ENCODE measurements around the gene BSND.
A peak's percentile ranks its signal among the peaks of the same experiment; 100 is the strongest.

BSND gene

DNA sequence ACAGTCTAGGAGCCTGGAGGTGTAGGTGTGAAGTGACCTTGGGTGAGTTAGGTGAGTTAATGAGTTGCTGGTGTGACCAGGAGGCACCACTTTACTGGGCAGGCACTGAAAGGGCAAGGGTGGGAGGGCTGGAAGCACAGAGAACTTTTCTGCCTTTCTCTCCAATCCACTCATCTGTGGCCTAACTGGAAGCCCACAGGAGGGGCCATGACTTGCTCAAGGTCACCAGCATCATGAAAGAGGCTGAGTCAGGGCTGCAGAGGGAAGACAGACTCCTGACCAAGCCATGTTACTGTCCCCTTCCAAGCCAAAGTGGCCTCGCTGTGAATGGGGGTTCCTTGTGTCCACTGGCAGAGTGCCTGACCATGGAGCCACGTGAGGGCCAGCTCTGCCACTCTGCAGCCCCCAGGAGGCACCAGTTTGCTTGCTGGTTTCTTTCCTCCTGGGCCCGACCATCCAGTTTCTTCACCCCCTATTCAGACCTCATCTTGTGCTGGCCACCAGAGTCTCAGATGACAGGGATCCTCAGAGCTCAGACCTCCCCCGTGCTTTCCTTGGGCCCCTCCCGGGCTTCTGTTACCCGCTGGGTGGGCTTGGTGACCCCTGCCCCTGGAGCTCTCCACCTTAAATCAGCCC is 4.3 kb upstream of the BSND start:
- DNase-seq = no peak

DNA sequence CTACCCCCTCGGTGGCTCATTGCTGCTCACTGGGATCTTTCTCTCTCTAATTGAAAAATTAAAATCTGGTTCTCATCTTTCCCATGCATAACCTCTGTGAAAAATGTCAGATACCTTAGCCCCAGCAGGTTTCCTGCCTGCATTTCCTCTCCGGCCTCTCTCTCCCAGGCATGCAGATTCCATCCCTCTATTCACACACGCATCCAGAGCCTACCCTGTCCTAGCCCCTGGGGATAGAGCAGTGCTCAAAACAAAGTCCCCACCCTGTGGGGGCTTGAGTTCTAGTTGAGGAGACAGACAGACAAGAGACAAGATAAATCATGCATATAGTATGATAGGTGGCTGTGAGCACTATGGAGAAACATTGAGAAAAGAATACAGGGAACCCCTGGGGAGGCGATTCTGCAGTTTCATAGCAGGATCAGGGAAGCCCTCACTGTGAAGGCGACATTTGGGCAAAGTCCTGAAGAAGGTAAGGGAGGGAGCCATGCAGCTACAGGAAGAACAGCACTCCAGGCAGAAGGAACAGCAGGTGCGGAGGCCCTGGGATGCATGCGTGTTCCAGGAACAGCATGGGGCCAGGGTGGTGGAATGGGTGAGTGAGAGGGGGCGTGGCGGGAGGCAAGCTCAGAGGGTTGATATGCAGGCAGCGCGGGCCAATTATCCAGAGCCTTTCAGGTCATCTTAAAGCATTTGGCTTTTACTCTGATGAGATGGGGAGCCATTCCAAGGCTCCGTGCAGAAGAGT is 3.5 kb upstream of the BSND start:
- no peak for DNase-seq

DNA sequence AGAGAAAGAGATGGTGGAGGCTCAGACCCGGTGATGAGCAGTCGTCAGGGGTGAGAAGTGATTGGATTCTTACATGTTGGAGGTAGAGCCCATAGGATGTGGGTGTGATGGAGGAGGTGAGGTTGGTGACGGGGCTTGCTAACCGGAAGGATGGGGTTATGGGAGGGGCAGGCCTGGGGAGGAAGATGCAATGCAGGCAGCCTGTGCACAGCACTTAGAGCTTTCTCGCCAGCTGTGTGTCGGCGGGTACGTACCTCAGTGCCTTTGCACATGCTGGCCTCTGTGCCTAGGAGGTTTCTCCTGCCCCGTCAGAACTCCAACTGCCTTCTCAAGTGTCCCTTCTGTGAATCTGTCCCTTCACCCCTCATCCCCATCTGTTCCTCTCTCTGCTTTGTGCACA is 2.9 kb upstream of the BSND start:
- DNase-seq = peak; percentile 43 to 65

DNA sequence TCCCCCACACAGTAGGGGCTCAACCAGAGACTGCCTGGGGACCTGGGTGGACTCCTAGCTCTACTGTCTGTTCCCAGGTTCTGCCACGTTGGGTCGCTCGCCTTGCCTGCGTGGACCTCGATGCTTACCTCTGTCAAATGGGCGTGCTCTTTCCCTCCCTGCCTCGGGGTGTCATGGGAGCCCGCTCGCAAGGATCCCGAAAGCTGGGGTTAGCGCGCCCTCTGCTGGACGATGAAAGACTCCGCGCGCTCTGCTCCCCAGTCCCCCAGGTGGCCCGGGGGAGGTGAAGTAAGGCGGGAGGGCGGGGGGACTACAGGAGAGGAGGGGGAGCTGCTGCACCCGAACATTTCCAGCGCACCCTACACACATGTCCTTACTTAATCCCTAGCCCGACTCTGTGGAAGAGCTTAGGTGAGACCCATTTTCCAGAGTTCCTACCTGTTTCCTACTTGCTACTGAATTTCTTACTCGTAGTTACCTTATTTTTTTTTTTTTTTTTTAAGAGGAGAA is 2.3 kb upstream of the BSND start:
- peak; percentile 76 to 83 for DNase-seq

DNA sequence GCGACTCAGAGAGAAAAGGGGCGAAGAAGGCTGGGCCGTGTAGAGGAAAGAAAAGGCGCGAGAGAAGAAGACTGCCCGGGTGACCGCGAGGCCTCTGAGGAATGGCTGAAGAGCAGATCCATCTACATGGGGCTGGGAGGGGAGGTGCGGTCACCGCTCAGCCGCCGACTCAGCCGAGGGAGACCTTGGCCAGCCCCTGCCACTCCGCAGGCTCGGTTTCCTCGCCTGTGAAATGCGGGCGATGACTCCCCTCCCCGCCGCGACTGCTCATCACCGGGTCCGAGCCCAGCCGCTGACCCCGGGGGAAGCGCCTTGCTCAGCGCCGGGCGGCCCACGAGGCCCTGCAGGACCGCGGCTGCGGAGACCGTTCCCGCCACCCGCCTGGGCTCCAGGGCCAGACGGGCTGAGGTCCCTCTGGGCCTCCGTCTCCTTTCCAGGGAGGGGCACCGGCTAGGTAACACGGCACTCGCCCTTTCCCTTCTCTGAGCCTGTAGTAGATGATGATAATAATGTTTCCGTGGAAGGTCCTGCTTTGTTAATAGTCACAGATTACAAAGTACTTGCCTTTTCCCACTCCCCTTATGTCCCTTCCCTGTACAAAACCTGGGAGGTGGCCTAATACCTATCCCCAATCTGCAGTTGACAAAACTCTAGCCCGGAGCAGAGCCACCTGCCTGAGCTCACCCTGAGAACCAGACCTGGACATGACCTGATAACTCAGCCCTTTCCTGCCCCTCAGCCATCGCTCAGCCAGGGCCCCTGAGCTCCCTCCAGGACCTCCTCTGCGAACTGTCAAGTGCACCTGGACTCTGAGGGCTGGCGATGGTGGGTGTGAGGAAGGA is 1.6 kb upstream of the BSND start:
- DNase-seq = no peak

DNA sequence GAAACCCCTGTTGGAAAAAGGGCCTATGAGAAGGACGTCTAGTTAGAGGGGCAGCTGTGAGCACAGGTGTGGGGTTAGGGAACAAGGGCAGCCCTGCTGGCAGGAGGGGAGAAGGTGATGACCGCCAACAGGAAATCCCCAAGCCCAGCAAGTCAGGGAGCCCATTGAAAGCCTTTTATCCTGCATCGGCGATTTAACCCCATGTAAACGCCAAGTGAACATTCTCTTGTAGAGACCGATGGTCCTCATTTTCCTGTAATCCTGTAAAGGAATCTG is 1.1 kb upstream of the BSND start:
- DNase-seq = no peak

DNA sequence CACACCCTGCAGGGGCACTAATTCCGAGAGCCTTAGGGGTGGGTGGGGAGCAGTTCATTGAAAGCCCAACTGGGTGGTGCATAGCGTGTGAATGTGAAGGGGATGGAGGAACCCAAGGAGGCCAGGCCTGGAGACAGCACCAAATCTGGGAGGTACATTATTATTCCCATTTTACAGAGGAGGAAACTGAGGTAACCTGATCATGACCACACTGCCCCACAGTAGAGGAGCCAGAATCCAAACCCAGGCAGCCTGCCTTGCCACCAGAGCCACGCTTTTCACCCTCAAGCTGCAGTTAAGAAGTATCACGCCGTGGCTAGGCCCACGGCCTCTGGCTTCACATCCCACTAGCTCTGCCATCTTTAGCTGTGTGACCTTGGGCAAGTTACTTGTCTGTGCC is 633 bp upstream of the BSND start:
- no peak for DNase-seq

DNA sequence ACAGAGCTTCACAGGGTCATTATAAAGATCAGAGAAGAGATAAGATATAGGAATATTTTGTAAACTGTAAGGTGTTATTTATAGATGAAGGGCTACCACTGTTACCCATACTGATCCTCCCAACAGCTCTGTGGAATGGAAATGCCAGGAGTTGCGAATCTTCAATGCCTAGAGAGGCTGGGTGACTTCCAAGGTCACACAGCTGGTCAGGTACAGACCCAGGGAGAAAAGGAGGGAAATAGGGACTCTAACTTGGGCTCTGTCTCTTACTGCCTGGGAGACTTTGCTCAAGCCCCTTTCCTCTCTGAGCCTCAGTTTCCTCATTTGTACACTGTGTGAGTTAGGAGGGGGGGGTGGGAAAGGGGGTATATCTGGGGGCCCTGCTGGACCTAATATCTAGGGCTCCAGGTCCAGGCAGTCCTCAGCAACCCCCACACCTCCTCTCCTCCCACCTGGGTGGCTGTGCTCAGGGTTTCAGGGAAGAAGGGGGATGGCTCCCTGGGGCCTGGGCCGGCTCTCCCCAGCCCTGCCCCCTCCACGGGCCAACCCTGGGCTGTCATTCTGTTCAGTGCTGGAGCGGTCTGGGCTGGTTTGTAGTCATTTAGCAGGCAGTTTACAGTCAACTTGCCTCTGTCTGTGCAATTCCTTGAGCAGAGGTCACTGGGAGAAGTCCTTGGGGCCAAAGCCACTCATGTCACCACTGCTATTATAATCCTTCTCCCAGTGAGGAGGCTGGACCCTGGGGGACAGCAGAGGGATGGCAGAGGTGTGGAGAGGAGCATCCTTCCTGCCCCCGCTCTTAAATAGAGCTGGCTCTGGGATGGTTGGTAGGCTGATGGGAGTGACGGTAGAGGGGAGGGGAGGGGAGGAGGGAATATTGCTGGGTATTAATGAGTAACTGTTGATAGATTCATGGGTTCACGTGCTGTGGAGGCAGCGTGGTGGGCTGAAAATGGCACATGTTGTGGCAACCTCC is 1.7 kb downstream of the BSND start:
- DNase-seq = no peak

DNA sequence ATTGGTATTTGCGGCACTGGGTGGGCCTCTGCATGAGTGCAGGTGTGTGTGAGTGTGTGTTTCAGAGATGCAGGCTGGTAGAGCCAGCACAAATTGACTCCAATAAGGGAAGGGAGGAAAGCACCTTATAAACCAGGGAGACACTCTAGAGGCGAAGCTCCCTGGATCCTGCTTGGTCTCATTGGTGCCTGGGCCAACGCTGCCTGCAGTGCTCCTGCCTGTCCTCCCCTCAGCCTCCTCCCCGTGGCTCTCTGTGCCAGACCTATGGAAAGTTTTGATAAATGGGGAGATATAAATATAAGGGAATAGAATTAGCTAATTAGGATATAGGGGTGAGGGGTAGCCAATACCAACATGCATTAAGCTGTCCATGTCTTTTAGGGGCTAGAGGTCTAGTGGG is 2.6 kb downstream of the BSND start:
- DNase-seq = no peak

DNA sequence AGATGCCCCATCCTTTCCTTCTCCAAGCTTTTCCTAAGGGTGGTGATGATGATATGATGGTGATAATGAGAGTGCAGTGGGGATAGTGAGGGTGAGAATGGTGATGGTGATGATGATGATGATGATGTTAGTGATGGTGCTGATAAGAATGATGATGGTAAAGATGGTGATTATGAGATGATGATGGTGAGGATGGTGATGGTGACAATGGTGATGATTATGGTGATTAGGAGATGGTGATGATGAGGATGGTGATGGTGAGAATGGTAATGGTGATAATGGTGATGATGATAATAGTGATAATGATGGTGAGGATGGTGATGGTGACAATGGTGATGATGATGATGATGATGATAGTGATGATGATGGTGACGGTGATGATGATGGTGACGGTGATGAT is 4.0 kb downstream of the BSND start:
- DNase-seq = no peak

DNA sequence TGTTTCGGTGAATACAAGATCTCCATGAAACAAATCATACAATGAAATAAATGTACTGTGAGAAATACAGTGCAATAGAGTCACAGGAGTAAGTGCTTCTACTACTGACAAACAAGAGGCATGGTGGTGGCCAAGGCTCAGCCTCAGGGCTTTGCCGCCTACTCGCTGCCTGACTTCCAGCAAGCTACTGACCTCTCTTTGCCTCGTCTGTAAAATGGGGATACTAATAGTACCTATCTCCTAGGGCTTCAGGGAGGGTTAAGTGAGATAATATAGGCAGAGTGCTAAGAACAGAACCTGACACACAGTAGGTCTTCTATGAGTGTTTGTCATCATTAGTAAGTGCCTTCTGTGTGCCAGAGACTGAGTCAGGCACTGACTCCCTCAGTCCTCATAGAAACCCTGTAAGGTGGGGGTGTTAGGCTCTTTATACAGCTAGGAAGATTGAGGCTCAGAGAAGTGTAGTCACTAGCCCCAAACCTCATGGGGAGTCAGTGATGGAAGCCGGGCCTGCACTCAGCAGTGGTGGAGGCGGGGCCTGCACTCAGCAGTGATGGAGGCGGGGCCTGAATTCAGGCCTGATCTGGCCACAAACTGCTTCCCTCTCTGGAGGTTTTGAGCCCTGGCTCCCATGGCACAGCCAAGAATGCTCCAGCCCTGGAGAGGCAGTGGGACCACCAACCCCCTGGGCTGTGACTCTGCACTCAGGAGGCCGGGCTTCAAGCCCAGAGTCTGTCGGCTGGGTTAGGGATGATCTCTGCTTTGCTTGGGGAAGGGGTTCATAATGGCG is 6.8 kb downstream of the BSND start:
- no peak for DNase-seq

DNA sequence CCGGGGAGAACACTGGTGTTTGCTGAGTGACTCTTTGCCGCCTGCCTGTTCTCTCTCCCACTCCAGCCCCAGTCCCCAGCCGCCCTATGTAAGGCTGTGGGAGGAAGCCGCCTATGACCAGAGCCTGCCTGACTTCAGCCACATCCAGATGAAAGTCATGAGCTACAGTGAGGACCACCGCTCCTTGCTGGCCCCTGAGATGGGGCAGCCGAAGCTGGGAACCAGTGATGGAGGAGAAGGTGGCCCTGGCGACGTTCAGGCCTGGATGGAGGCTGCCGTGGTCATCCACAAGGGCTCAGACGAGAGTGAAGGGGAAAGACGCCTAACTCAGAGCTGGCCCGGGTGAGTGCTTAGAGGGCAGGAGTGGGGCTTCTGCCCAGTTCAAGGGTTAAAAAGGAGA is 8.2 kb downstream of the BSND start:
- DNase-seq = no peak

DNA sequence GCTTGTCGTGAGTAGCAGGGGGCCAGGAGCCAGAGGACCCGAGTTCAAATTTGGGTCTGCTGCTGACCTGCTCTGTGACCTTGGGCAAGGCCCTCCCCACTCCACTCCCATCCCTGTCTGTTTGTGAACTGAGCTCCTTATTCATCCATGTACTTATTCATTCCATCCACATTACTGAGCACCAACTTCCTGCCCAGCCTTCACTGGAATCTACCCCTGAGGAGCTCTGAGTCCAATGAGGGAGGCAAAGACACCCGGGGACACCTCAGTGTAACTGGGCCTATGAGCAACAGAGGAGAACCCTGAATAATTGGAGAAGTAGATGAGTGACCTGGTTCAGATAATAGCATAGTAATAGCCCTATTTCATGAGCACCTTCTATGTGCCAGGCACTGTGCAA is 8.9 kb downstream of the BSND start:
- DNase-seq = no peak

DNA sequence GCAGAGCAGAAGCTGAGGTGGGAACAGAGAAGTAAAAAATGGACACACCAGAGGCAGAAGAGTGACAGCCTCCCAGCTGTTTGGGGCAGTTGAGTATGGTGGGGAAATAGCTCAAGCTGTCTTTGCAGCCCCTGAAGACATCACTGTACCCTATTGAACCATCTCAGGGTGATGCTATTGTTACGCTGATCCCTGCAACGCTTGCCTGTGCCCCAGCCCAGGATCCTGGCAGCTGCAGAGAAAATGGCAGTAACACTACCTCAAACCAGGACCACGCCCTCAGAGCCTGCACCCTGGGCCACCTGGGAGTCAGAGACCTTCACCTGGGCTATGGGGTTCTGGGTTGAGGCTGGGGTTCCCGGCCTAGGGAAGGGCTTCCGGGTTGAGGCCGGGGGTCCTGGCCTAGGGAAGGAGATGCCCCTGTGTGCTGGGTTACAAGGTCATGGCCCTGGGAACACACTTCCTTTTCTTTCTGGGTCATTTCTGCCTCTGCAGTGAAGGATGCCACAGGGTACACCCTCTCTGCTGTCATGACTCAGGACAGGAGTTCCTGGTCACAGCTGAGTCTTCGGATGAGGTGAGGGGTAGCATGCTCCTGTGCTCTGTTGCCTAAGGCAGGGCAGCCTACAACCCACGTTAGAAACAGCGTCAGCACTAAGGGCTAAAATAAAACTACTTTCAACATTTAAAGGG is 11.6 kb downstream of the BSND start:
- no peak for DNase-seq

DNA sequence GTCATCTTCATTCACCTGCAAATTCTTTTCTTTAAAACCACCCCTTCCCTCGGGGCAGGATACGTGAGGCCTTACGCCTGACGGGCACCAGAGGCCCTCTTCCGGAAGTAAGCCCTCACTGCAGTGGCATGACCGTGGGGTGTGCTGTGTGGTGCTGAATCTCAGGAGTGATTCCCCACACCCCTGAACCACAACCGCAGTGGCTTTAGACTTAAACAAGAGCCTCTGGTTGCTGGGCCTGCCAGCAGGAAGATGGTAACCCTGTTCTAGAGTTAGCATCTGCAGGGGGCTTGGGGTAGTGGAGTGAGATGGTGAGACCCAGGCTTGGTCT is 12.1 kb downstream of the BSND start:
- no peak for DNase-seq

DNA sequence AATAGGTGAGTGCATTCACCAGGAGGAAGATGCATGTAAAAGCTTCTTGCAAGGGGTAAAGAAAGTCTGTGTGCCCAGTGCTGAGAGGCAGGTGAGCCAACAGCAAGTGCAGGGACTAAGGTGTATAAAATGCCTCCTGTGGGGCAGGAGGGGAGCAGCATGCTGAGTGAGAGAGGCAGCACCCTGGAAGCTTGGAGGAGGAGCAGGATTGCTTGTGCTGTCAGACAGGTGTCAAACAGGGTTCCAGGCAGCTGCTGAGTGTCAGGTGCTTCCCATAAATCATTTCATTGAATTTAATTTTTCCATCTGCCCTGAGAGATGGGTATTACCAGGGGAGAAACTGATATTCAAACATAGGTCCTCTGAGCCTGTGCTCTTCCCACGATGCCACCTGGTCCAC is 13.9 kb downstream of the BSND start:
- DNase-seq = no peak

DNA sequence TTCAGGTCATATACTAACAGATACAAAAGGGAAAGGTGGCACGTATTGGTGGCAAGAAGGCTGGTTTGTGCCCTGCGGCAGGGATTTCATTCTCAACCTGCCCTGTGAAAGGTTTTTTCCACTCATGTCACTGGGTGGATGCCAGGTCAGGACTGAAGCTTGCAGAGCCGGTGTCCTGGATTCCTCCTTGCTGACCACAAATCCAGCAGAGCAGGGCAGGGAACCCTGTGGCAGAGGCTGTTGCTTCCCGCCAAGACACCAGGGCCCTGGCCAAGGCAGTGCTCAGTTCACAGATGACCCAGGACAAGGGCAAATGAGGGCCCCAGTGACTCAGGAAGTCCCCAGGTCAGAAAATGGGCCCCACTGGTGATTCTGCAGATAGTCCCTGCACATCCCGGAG is 16.4 kb downstream of the BSND start:
- DNase-seq = no peak

DNA sequence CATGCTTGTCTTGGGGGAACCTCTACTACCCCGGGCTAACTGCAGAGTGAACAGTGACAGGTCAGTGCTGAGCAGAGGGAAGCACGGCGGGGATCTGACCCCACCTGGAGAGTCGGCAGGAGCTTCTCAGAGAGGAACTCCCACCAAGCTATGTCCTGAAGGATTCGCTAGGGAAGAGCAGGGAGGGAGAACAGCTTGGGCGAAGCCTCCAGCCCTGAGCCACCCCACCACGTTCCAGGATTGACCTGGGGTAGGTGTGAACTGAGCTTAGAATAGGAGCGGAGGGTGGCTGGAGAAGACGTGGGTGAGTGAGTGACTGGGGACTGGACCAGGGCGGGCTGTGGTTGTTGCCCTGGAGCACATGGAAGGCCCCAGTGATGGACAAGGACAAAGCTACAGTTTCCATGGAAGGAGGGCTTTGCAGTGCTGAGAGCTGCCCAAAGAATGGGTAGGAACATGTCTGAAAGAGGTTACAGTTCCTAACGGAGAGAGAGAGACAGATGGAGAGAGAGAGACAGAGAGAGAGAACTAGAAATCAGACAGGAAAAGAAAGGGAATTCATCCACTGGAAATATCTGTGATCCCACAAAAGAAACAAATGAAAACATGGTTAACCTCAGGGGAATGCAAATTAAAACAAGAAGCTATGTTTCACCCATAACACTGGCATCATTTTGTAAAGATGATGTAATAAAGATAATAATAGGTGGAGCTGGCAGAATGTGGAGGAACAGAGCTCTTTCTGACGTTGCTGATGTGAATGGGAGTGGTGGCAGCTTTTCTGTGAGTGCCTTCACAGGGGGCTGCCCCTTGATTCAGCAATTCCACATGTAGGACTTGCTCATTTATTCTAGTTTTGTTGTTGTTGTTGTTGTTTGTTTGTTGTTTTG is 17.2 kb downstream of the BSND start:
- DNase-seq = no peak

DNA sequence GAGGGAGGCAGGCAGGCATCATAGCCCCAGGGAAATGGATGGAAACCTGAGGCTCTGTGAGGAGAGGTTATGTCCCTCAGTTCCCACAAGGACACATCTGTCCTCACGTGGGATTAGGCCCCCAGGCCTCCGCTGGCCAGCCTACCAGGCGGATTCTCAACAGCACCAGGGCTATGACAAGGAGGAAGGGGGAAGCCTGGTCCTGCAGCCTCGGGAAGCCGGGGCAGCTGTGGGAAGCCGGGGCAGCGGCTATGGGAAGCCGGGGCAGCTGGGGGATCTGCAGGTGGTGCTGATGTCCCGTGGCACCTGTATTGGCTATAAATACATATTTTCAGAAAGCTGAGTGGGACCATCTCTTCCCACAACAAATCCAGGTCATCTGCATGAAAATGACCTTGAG is 19.7 kb downstream of the BSND start:
- no peak for DNase-seq

DNA sequence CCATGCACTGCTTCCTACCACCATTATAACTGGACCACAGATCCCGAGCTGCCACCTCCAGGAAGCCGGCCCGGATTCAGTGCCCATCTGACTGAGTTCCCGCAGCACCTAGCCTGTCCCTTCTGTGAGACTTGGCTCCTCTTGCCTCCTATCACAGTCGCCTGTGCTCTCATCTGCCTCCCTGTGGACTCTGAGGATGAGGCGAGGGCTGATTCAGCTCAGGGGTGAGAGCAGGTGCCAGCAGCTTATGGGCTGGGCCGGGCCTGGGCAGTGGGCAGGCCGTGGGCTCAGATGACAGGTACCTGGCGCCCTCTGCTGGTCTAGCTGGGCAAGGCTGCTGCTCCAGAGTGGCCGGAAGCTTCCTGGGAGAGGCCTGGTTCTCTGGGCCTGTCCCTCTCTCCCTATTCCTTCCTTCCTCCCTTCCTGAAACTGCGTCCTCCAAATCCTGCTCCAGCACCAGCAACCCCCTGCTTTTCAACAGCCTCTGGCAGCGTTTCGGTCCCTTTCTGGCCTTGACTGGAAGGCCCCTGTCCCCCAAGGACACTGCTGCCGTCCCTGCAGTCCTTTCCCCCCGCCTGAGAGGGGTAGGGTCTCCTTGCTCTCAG is 23.3 kb downstream of the BSND start:
- peak; percentile 51 to 56 for DNase-seq

Measured in CD4-positive, alpha-beta T cell treated with Interleukin-4 for 1 hour (primary cell).